ENCODE data around the gene RIMS1.
A peak's percentile ranks its signal among the peaks of the same experiment; 100 is the strongest.

The RIMS1 gene, protein sequence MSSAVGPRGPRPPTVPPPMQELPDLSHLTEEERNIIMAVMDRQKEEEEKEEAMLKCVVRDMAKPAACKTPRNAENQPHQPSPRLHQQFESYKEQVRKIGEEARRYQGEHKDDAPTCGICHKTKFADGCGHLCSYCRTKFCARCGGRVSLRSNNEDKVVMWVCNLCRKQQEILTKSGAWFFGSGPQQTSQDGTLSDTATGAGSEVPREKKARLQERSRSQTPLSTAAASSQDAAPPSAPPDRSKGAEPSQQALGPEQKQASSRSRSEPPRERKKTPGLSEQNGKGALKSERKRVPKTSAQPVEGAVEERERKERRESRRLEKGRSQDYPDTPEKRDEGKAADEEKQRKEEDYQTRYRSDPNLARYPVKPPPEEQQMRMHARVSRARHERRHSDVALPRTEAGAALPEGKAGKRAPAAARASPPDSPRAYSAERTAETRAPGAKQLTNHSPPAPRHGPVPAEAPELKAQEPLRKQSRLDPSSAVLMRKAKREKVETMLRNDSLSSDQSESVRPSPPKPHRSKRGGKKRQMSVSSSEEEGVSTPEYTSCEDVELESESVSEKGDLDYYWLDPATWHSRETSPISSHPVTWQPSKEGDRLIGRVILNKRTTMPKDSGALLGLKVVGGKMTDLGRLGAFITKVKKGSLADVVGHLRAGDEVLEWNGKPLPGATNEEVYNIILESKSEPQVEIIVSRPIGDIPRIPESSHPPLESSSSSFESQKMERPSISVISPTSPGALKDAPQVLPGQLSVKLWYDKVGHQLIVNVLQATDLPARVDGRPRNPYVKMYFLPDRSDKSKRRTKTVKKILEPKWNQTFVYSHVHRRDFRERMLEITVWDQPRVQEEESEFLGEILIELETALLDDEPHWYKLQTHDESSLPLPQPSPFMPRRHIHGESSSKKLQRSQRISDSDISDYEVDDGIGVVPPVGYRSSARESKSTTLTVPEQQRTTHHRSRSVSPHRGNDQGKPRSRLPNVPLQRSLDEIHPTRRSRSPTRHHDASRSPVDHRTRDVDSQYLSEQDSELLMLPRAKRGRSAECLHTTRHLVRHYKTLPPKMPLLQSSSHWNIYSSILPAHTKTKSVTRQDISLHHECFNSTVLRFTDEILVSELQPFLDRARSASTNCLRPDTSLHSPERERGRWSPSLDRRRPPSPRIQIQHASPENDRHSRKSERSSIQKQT (N-terminal part only)

DNA sequence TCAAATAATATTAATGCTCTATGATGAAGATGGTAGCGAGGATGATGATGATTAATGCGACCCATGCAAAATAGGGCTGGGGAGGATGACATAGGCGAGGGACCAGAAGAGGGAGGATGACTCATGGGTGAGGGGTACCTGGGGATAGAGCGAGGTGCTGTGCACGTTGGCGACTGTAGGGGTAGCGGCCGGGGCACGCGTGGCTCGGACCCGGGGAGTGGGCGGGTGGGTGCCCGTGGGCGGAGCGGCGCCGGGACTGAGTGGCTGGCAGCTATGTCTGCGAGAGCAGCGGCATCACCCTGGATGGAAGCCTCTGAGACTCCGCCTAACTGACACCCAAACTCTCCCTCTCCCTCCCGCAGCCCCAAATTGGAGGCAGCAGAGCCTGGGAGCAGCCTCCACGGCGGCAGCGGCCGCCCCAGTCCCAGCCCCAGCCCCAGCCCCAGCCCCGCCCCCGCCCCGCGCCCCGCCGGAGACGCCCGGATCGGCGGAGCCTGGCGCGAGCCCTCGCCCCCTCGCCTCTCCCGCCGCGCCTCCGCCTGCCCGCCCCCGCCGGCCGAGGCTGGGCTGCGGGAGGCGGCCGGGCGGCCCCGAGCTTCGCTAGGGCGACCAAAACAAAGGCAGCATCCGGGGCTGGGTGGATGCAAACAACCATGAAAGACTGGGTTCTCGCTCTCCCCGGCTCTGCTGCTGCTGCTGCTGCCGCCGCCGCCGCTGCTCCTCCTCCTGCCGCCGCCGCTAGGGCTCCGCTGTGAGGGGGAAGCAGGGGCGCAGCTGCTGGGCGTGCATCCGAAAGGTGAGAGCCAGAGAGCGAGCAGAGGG is at the start of gene RIMS1:
Gene RIMS1, plus strand, starts transcription at position 367 of the 822 bp plus-strand sequence. CDS start 474 bp downstream, outside the sequence.
- H3K4me3 Mint-ChIP-seq: peak within 1 kb of the TSS; percentile 64
- H3K4me1 Mint-ChIP-seq (ENCODE audit: low read depth): peaks cover 2% of the 10 kb centered on the region
- H3K36me3 Mint-ChIP-seq (ENCODE audit: low read depth): no peaks in the 10 kb centered on the region
- H3K27me3 Mint-ChIP-seq (ENCODE audit: low read depth): peaks cover 30% of the 10 kb centered on the region
- H3K9me3 Mint-ChIP-seq: no peaks in the 10 kb centered on the region
- H3K27ac Mint-ChIP-seq: no peak within 1 kb of the TSS

DNA sequence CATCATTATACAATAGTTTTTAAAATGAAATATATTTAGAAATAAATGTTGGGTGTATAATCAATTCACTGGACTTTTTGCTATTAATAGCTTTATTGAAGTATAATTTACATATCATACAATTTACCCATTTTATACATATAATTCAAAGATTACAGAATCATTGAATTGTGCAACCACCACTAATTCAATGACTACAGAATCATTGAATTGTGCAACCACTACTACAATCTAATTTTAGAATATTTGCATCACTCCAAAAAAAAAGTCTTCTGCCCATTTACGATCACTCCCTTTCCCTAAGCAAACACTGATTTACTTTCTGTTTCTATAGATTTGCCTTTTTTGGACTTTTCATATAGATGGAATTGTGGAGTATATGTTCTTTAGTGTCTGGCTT is 35.1 kb upstream of the RIMS1 start:
- H3K4me3 Mint-ChIP-seq: no peak overlapping the region
- no peaks in the 10 kb centered on the region for H3K36me3 Mint-ChIP-seq (ENCODE audit: low read depth)
- H3K9me3 Mint-ChIP-seq: no peaks in the 10 kb centered on the region
- H3K27ac Mint-ChIP-seq: no peak overlapping the region
- H3K27me3 Mint-ChIP-seq (ENCODE audit: low read depth): no peaks in the 10 kb centered on the region
- no peaks in the 10 kb centered on the region for H3K4me1 Mint-ChIP-seq (ENCODE audit: low read depth)

DNA sequence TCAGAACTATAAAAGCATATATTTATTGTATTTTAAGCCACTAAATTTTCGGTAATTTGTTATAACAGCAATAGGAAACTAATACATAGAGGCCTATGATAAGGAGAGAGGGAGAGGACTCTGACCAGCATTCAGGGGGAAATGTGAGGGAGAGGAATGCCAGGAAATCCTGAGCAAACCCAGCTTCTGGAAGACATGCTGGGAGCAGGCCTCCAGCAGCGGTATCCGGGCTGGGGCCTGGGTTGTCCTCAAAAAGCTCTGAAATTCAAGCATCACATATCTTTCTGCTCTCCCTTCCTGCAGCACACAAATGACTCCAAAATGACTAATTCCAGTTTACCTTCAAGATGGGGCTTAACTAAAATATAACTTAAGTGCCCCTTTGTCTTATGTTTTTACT is 33.4 kb upstream of the RIMS1 start:
- Mint-ChIP-seq H3K27ac (no peak overlapping the region), H3K9me3 (no peaks in the 10 kb centered on the region), H3K4me3 (no peak overlapping the region), H3K36me3 (ENCODE audit: low read depth) (no peaks in the 10 kb centered on the region), H3K4me1 (ENCODE audit: low read depth) (no peaks in the 10 kb centered on the region), H3K27me3 (ENCODE audit: low read depth) (no peaks in the 10 kb centered on the region)

DNA sequence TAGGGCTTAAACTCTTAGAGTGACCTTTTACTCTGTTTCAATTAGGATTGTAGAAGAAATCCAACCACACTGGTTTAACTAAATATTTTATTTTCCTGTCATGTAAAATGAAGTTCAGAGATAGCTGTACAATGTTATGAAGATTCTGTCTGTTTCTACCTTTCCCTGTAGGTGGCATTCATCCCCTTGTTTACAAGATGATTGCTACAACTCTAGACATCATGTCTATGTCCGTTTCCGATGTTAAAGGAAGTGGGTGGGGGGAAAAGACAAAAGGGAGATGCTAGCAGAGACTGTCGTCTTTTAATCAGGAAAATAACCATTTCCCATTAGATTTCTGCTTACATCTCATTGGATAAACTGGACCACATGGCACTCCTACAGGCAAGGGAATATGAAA is 30.9 kb upstream of the RIMS1 start:
- no peak overlapping the region for H3K4me3 Mint-ChIP-seq
- no peaks in the 10 kb centered on the region for H3K4me1 Mint-ChIP-seq (ENCODE audit: low read depth)
- no peak overlapping the region for H3K27ac Mint-ChIP-seq
- no peaks in the 10 kb centered on the region for H3K27me3 Mint-ChIP-seq (ENCODE audit: low read depth)
- no peaks in the 10 kb centered on the region for H3K36me3 Mint-ChIP-seq (ENCODE audit: low read depth)
- H3K9me3 Mint-ChIP-seq: no peaks in the 10 kb centered on the region

DNA sequence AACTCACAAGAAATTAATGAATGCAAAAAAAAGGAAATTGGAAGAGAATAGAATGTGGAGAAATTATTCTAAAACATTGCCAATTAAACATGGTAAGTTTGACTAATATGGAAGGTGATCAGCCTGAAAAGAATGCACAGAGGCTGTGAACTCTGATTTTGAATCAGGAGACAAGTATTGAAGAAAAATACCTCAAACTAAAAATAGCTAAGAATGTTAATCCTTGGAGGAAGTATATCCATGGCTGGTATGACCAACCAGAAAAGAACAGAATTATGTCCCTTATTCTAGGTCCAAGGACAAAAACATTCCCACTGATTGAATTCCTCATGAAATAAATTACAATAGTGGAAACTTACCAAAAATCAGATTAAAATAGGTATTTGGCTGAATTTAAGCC is 7.3 kb upstream of the RIMS1 start:
- no peaks in the 10 kb centered on the region for H3K27me3 Mint-ChIP-seq (ENCODE audit: low read depth)
- H3K27ac Mint-ChIP-seq: no peak overlapping the region
- no peaks in the 10 kb centered on the region for H3K9me3 Mint-ChIP-seq
- H3K36me3 Mint-ChIP-seq (ENCODE audit: low read depth): no peaks in the 10 kb centered on the region
- no peaks in the 10 kb centered on the region for H3K4me1 Mint-ChIP-seq (ENCODE audit: low read depth)
- H3K4me3 Mint-ChIP-seq: no peak overlapping the region

DNA sequence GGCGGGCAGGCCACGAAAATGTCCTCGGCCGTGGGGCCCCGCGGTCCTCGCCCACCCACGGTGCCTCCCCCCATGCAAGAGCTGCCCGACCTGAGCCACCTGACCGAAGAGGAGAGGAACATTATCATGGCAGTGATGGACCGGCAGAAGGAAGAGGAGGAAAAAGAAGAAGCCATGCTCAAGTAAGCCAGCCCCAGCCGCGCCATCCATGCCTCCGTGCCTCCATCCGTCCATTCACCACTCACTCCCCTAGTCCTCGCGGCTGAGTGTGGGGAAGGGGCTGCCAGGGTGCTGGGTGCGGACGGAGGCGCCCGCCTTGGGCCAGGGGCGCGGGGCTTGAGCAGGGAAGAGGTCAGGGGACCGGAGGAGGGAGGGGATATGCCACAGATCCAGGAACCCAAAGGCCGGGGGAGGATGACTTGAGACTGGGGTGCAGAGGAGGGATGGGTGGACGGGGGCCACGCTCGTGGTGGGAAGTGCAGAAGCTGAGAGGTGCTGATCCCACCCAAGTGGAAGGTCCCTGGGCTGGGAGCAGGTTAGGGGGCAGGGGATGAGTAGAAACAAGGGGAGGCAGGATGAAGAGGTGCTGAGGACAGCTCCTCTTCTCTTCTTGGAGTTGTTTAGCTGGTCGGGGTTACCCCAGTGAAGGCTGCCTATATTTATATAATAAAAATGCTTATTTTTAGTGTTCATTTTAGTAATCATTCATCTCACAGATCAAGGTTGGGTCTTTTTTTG is 825 bp downstream of the RIMS1 start:
- Mint-ChIP-seq H3K4me3 (no peak overlapping the region), H3K9me3 (no peaks in the 10 kb centered on the region), H3K27me3 (ENCODE audit: low read depth) (peaks cover 30% of the 10 kb centered on the region), H3K36me3 (ENCODE audit: low read depth) (no peaks in the 10 kb centered on the region), H3K4me1 (ENCODE audit: low read depth) (peaks cover 2% of the 10 kb centered on the region), H3K27ac (no peak overlapping the region)

DNA sequence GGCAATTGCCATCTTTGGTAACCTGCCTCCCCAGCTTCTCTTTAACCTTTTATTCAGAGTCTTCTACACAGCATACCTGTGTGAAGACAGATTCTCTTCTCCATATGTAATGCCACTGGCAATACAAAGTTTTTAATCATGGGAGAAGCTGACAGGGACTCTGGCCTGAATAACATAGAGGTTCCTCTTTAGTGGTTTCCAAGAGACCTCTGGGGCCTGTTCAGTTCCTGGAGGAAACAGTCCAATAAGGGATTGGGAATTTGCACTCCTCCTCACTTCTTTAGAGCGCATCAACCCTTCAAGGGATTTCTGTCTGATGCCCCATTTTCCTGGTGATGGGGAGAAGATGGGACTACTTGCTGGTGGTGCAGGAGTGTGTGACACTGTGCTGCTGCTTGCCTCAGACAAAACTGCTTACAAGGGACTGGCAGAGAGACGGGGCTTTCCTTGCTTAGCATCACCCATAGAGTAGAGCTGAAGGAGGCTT is 1.4 kb downstream of the RIMS1 start:
- Mint-ChIP-seq H3K4me1 (ENCODE audit: low read depth) (peaks cover 2% of the 10 kb centered on the region), H3K36me3 (ENCODE audit: low read depth) (no peaks in the 10 kb centered on the region), H3K4me3 (no peak overlapping the region), H3K9me3 (no peaks in the 10 kb centered on the region), H3K27ac (no peak overlapping the region), H3K27me3 (ENCODE audit: low read depth) (peaks cover 30% of the 10 kb centered on the region)

DNA sequence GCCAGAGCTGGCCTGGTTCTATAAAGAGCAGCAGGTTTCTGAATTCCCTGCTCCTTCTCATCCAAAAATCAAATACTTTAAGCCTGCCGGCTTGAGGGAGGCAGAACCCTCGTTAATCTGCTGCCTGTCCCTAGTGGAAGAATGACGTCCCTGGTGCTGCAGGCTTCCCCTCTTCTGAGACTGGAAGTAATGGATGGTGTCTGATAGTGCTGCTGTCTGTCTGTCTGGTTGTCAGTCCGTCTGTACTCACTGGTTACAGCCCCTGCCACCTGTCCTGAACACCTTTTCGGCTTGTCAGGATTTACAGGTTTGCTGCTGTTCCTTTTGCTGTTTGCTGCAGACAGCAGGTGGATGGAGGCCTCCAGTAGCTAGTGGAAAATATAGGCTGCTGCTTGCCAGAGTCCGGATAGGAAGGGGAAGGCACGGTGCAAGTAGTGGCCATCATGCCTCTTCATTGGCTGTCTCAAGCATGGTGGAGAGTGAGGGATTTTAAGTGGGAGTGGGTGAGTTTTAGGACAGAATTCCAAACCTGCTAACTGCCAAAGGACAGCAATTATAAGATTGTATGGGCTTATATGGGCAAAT is 2.5 kb downstream of the RIMS1 start:
- H3K4me1 Mint-ChIP-seq (ENCODE audit: low read depth): peaks cover 2% of the 10 kb centered on the region
- no peak overlapping the region for H3K4me3 Mint-ChIP-seq
- no peaks in the 10 kb centered on the region for H3K9me3 Mint-ChIP-seq
- peaks cover 30% of the 10 kb centered on the region for H3K27me3 Mint-ChIP-seq (ENCODE audit: low read depth)
- H3K36me3 Mint-ChIP-seq (ENCODE audit: low read depth): no peaks in the 10 kb centered on the region
- no peak overlapping the region for H3K27ac Mint-ChIP-seq

DNA sequence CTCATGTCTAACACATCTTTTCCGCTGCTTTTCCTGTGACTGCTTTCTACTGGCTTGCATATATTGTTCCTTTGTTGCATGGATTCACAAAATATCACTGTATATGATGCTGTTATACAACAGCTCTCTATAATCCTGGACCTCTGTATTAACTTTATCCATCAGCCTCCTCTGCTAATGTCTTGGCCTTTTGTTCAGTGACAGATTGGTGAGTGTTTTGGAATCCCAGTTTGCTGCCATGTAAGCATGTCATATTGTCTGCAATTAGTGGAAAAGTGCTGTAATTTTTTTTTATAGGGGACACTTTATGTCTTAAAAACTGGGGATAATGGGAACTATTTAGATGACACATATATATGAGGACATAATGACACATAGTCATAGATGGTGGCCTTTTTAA is 3.0 kb downstream of the RIMS1 start:
- peaks cover 2% of the 10 kb centered on the region for H3K4me1 Mint-ChIP-seq (ENCODE audit: low read depth)
- H3K27ac Mint-ChIP-seq: no peak overlapping the region
- H3K36me3 Mint-ChIP-seq (ENCODE audit: low read depth): no peaks in the 10 kb centered on the region
- H3K4me3 Mint-ChIP-seq: no peak overlapping the region
- no peaks in the 10 kb centered on the region for H3K9me3 Mint-ChIP-seq
- peaks cover 30% of the 10 kb centered on the region for H3K27me3 Mint-ChIP-seq (ENCODE audit: low read depth)

DNA sequence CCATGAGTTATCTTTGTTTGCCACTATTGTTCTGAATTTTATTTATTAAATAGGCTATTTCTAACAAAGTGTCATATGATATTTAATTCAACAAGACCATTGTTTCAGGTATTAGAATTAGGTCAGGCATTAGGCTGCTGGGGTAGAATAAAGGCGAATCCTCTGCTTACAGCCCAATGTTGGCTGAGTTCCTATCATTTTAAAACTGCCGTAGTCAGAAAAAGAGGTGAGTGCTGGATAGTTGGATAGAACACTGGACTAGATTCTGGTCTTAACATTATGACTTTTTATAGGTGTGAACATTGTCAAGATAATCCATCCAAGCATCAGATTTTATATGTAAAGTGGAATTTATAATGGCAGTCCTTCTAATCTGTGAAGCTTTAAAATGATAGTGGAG is 6.3 kb downstream of the RIMS1 start:
- Mint-ChIP-seq H3K36me3 (ENCODE audit: low read depth) (no peaks in the 10 kb centered on the region), H3K4me3 (no peak overlapping the region), H3K27ac (no peak overlapping the region)

DNA sequence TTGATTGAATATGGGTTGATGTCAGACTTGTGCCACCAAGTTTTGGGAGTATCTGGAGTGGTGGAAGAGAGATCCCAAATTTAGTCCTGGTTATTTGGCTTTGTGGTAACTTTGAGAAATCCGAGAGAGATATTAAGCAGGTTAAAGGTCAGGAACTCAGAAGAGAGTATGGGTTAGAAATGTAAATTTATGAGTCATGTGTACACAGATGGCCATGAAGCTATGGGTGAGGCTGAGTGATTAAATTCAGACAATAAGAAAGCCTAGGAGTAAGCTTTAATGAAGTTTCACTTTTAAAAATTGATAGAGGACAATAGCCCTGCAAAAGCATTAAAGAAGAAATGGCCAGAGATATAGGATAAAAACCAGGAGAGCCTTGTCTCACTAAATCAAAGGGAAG is 14.3 kb downstream of the RIMS1 start:
- Mint-ChIP-seq H3K27ac (no peak overlapping the region), H3K9me3 (no peaks in the 10 kb centered on the region), H3K36me3 (ENCODE audit: low read depth) (no peaks in the 10 kb centered on the region), H3K4me3 (no peak overlapping the region), H3K27me3 (ENCODE audit: low read depth) (no peaks in the 10 kb centered on the region), H3K4me1 (ENCODE audit: low read depth) (no peaks in the 10 kb centered on the region)

More for the DNA sequence above, 6.3 kb downstream of the RIMS1 start:
- no peaks in the 10 kb centered on the region for H3K9me3 Mint-ChIP-seq
- peaks cover 8% of the 10 kb centered on the region for H3K27me3 Mint-ChIP-seq (ENCODE audit: low read depth)
- no peaks in the 10 kb centered on the region for H3K4me1 Mint-ChIP-seq (ENCODE audit: low read depth)

DNA sequence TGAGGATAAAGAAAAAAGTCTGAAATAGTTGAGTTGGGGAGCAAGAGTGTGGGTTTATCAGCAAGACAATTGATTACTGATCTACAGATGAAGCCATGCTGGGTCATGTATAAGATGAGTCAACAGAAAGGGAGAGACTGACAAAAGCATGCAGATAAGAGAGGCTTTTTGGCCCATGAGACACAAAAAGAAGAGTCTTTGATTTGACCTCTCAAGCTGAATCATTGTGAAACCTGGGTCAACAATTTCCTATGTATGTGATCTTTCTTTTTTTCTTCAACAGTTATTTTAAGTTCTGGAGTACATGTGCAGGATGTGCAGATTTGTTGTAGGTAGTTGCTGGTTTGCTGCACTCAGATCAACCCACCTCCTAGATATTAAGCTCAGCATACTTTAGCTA is 15.9 kb downstream of the RIMS1 start:
- H3K27me3 Mint-ChIP-seq (ENCODE audit: low read depth): no peaks in the 10 kb centered on the region
- no peaks in the 10 kb centered on the region for H3K36me3 Mint-ChIP-seq (ENCODE audit: low read depth)

DNA sequence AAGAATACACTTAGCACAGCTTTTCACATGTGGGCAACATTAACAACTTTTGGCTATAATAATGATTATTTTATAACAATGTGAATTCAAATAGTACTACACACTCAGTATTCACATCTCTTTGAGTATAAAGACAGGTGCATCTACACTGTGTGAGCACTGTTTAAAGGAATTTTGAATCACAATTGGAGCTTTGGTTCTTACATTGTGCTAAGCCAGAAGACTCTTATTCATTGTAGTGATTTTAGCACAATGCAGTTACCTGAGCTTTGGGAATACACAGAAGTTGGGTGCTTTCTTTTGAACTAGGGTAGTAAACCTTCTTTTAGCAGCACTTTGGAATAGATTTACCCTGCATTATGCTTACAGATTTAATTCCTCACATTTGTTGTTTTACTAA is 20.5 kb downstream of the RIMS1 start:
- no peaks in the 10 kb centered on the region for H3K36me3 Mint-ChIP-seq (ENCODE audit: low read depth)
- H3K27me3 Mint-ChIP-seq (ENCODE audit: low read depth): no peaks in the 10 kb centered on the region
- H3K4me3 Mint-ChIP-seq: no peak overlapping the region
- no peak overlapping the region for H3K27ac Mint-ChIP-seq
- no peaks in the 10 kb centered on the region for H3K4me1 Mint-ChIP-seq (ENCODE audit: low read depth)
- H3K9me3 Mint-ChIP-seq: no peaks in the 10 kb centered on the region

More for the DNA sequence above, 15.9 kb downstream of the RIMS1 start:
- Mint-ChIP-seq H3K4me1 (ENCODE audit: low read depth) (no peaks in the 10 kb centered on the region), H3K9me3 (no peaks in the 10 kb centered on the region), H3K4me3 (no peak overlapping the region), H3K27ac (no peak overlapping the region)
